Esophagus muscularis mucosa (tissue), 4 donors: ENCODE measurements around the gene RABIF.

Source experiments
- CTCF ChIP-seq, 3 experiments: fragments of 200-600 bp in 2 of 3; fragments of 450-650 bp in 1 of 3; sonication (generic) in 2 of 3; IDR thresholded peaks; one replicate each; pipeline ENCODE4 v1.5.1; 2017 to 2019; ENCODE audit warnings: antibody characterized with exemption in 3 of 3, mild to moderate bottlenecking in 2 of 3, moderate library complexity in 1 of 3
- EP300 ChIP-seq: sonication (generic); formaldehyde crosslinking; IDR thresholded peaks from one replicate; pipeline ENCODE4 v1.6.1; 2017; ENCODE audit warnings: antibody characterized with exemption
- POLR2A ChIP-seq: fragments of 450-650 bp; IDR thresholded peaks from one replicate; pipeline ENCODE4 v1.6.1; 2017; ENCODE audit warnings: antibody characterized with exemption, moderate library complexity, mild to moderate bottlenecking, low read depth
- POLR2AphosphoS5 ChIP-seq, 2 donors: sonication (generic); formaldehyde crosslinking; IDR thresholded peaks; one replicate each; pipeline ENCODE4 v1.6.1; 2017; ENCODE audit warnings: antibody characterized with exemption in 2 of 2

GRCh38 chr1:202831906-202832305, 57.0 kb downstream of the RABIF start:
- TF ChIP-seq CTCF (IDR thresholded peaks at IDR 0.05) (no peak), POLR2AphosphoS5 (IDR thresholded peaks at IDR 0.05) (no peak), POLR2A (no peak), EP300 (no peak)
